BLaER1 treated with 17β-estradiol and CSF1 and Interleukin-3, amounts not matched to agents 10 nM and 100 nM (cell line): ENCODE data around the gene PRRC2B.

Source experiments
- H3K27ac ChIP-seq, 11 experiments: shearing (Covaris generic); formaldehyde crosslinking; 2 replicates each; pipeline ENCODE4 v1.8.1; 2022
- H3K27me3 ChIP-seq, 11 experiments: shearing (Covaris generic); formaldehyde crosslinking; 2 replicates each; pipeline ENCODE4 v1.8.1; 2022
- H3K36me3 ChIP-seq, 11 experiments: shearing (Covaris generic); formaldehyde crosslinking; 2 replicates each; pipeline ENCODE4 v1.8.1; 2022
- H3K4me1 ChIP-seq, 10 experiments: shearing (Covaris generic); formaldehyde crosslinking; 2 replicates each; pipeline ENCODE4 v1.8.1; 2022
- H3K4me2 ChIP-seq, 11 experiments: shearing (Covaris generic); formaldehyde crosslinking; 2 replicates each; pipeline ENCODE4 v1.8.1; 2022
- H3K4me3 ChIP-seq, 10 experiments: shearing (Covaris generic); formaldehyde crosslinking; 2 replicates each; pipeline ENCODE4 v1.8.1; 2022
- H3K9ac ChIP-seq, 11 experiments: shearing (Covaris generic); formaldehyde crosslinking; 2 replicates each; pipeline ENCODE4 v1.8.1; 2022
- H3K9me3 ChIP-seq, 11 experiments: shearing (Covaris generic); formaldehyde crosslinking; replicated peaks in 1 of 11; 2 replicates each; pipeline ENCODE4 v1.8.1; 2022
- H4K20me1 ChIP-seq, 11 experiments: shearing (Covaris generic); formaldehyde crosslinking; 2 replicates each; pipeline ENCODE4 v1.8.1; 2022
- Cebpa-rat ChIP-seq, 11 experiments: shearing (Covaris generic); IDR thresholded peaks; 2 replicates each; pipeline ENCODE4 v1.8.1; 2022

The PRRC2B gene

GRCh38 chr9:131492070-131492469 lies 98.2 kb downstream of the PRRC2B start:
- TF ChIP-seq Cebpa-rat (IDR thresholded peaks at IDR 0.05) = no peak
- H3K9ac ChIP-seq = no peak overlapping the region
- no peak overlapping the region for H3K27ac ChIP-seq
- no peak overlapping the region for H3K4me2 ChIP-seq
- no peaks in the 10 kb centered on the region for H3K27me3 ChIP-seq
- no peaks in the 10 kb centered on the region for H3K9me3 ChIP-seq
- peaks cover 81 to 100% (median 100%) of the 10 kb centered on the region in 11 experiments; a peak in 21 of 22 replicates for H4K20me1 ChIP-seq
- peaks cover 0 to 21% (median 17%) of the 10 kb centered on the region in 10 experiments; a peak in 15 of 20 replicates for H3K4me1 ChIP-seq
- H3K36me3 ChIP-seq = peaks cover 100% of the 10 kb centered on the region in 11 experiments
- H3K4me3 ChIP-seq = no peak overlapping the region

- Histone ChIP-seq H3K27ac (no peak overlapping the region), H3K4me3 (no peak overlapping the region), H3K27me3 (no peaks in the 10 kb centered on the region), H4K20me1 (peaks cover 83 to 100% (median 100%) of the 10 kb centered on the region in 11 experiments; a peak in 21 of 22 replicates), H3K9me3 (no peaks in the 10 kb centered on the region), H3K36me3 (peaks cover 100% of the 10 kb centered on the region in 11 experiments), H3K4me2 (no peak overlapping the region), H3K9ac (no peak overlapping the region), H3K4me1 (no peaks in the 10 kb centered on the region)
- no peak for TF ChIP-seq Cebpa-rat (IDR thresholded peaks at IDR 0.05)
Measured at GRCh38 chr9:131494296-131494870, 100.5 kb downstream of the PRRC2B start.

DNA sequence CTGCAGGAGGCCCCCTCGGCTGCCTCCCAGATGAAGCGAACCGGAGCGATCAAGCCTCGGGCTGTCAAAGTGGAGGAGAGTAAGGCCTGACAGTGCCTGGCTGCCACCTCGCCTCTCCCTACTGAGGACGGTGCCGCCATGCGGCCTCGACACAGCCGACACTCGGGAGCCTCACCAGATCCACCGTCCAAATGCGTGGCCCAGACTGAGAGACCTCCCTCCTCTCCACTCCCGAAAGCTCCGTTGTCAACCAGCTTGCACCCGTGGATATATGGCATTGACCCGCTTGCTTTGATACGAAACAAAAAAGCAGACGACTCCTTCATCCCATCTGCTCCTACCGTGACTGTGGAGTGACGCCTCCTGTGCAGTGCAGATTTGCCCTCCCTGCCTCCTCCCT lies 101.9 kb downstream of the PRRC2B start:
- H3K4me3 ChIP-seq = no peak overlapping the region
- no peak overlapping the region for H3K27ac ChIP-seq
- no peaks in the 10 kb centered on the region for H3K9me3 ChIP-seq
- H3K36me3 ChIP-seq = peaks cover 91 to 100% (median 98%) of the 10 kb centered on the region in 11 experiments
- peaks cover 0 to 8% (median under 1%) of the 10 kb centered on the region in 10 experiments; a peak in 6 of 20 replicates for H3K4me1 ChIP-seq
- H3K27me3 ChIP-seq = no peaks in the 10 kb centered on the region
- no peak for TF ChIP-seq Cebpa-rat (IDR thresholded peaks at IDR 0.05)
- peaks cover 72 to 100% (median 100%) of the 10 kb centered on the region in 11 experiments; a peak in 21 of 22 replicates for H4K20me1 ChIP-seq
- no peak overlapping the region for H3K4me2 ChIP-seq
- H3K9ac ChIP-seq = peak overlapping the region in 1 of 11 experiments; percentile 18; a peak in 1 of 22 replicates

DNA sequence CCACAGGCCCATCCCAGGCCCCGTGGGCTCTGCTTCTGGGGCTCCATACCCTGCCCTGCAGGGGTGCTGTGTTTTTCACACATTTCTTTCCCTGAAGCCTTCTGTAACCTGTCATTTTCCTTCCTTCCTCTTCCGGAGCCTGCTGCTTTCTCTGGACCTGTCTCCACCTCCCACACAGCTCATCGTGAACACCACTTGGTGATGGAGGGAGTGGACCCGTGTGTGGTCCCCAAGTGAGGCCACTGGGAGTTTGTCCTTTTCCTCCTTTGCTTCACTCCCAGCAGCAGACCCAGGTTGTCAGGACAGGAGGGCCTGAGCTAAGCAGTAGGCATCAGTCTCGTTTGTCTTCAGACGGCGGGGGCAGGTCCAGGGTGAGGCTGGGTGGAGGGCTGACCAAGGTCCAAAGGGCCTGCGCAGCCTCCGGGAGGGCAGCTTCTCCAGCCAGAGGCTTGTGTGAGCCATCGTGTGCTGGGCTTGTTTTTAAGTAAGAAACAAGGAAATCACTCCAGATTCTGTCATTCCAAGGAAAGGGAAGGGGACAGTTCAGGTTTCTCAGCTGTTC lies 103.0 kb downstream of the PRRC2B start:
- no peak for TF ChIP-seq Cebpa-rat (IDR thresholded peaks at IDR 0.05)
- no peak overlapping the region for H3K9ac ChIP-seq

DNA sequence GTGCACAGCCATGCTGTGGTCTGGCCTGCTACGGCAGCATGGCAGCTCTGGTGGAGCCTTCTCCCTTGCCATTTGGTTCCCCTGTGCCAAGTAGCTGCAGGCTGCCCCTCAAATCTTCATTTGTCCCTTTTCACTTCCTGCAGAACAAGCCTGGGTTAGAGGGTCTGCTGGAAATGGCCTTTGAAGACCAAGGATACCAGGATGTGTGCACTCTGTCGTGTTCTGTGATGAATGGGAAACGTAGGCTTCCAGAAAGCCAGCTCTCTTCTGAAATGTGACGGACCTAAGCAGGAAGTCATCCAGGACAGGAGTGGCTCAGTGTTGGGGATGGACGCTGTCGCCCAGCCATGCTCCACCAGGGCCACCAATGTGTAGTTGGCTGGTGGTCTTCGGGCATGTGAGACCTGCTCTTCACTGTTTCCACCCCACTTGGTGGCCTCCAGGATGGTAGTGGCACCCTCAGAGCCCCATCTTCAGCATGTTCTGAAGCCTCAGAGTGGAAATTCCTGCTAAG lies 105.4 kb downstream of the PRRC2B start:
- Histone ChIP-seq H3K27ac (no peak overlapping the region), H3K27me3 (no peaks in the 10 kb centered on the region), H3K4me3 (no peak overlapping the region), H3K4me1 (peaks cover 16 to 34% (median 25%) of the 10 kb centered on the region in 10 experiments), H3K36me3 (peaks cover 56 to 72% (median 63%) of the 10 kb centered on the region in 11 experiments), H3K9me3 (no peaks in the 10 kb centered on the region), H3K9ac (no peak overlapping the region), H4K20me1 (peaks cover 47 to 90% (median 86%) of the 10 kb centered on the region in 11 experiments; a peak in 21 of 22 replicates), H3K4me2 (no peak overlapping the region)
- no peak for TF ChIP-seq Cebpa-rat (IDR thresholded peaks at IDR 0.05)

More for the DNA sequence above, 103.0 kb downstream of the PRRC2B start:
- no peak overlapping the region for H3K4me3 ChIP-seq
- peaks cover under 1 to 17% (median 7%) of the 10 kb centered on the region in 10 experiments; a peak in 12 of 20 replicates for H3K4me1 ChIP-seq
- no peak overlapping the region for H3K27ac ChIP-seq
- no peaks in the 10 kb centered on the region for H3K9me3 ChIP-seq
- H3K36me3 ChIP-seq = peaks cover 80 to 96% (median 87%) of the 10 kb centered on the region in 11 experiments
- no peaks in the 10 kb centered on the region for H3K27me3 ChIP-seq
- no peak overlapping the region for H3K4me2 ChIP-seq
- H4K20me1 ChIP-seq = peaks cover 61 to 100% (median 100%) of the 10 kb centered on the region in 11 experiments; a peak in 21 of 22 replicates

DNA sequence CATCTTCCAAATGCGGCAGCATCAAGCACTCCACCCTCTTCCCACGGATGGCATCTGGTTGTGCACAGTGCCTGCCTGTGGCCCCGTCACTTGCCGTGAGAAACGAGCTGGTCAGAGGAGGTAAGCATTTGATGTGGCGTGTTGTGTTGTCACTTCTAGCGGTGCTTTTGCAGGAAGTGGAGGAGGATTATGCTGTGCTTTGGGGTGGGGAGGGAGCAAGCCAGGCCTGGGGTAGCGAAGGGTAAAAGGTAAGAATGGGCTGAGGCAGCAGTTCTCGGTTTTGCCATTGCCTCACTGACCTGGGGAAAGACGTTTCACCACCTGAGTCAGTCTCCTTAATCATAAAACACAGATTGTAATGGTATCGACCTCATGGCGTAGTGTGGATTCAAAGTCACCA lies 106.5 kb downstream of the PRRC2B start:
- no peak overlapping the region for H3K4me3 ChIP-seq
- no peaks in the 10 kb centered on the region for H3K9me3 ChIP-seq
- peaks cover 40 to 80% (median 75%) of the 10 kb centered on the region in 11 experiments; a peak in 21 of 22 replicates for H4K20me1 ChIP-seq
- H3K9ac ChIP-seq = no peak overlapping the region; a peak in 1 of 22 replicates
- no peak overlapping the region for H3K4me2 ChIP-seq
- peaks cover 18 to 37% (median 27%) of the 10 kb centered on the region in 10 experiments for H3K4me1 ChIP-seq
- H3K36me3 ChIP-seq = peaks cover 45 to 62% (median 52%) of the 10 kb centered on the region in 11 experiments
- no peaks in the 10 kb centered on the region for H3K27me3 ChIP-seq
- TF ChIP-seq Cebpa-rat (IDR thresholded peaks at IDR 0.05) = no peak
- 0 out of 22 replicates have a peak overlapping the region, but pooled peaks of 2 of the 11 experiments have one; percentile 6 to 26 for H3K27ac ChIP-seq

DNA sequence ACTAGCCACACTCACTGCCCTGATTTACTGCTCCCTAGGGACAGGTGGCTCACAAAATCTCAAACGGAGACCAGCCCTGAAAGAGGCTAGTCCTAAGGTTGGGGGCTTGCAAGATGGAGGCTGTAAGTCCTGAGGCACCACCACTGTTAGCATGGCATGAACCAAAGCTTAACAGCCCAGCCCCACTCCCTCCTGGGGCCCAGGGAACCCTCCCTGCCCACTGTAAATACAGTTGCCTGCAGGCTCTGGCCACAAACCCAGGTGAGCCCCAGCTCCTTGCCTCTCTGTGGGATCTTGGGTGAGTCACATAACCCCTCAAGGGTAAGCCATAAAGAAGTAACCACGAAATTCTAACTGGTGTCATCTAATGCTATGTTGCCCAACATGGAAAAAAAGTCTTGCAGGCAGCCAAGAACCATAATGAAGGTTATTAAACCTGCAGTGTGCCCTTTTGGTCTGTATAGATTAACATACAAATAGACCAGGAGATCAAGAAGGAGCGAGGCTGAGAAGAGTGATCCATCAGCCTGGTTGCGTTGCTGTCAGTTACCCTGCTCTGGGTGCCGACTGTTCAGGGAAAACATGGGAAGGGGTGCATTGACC lies 107.2 kb downstream of the PRRC2B start:
- no peaks in the 10 kb centered on the region for H3K9me3 ChIP-seq
- peaks cover 18 to 37% (median 27%) of the 10 kb centered on the region in 10 experiments for H3K4me1 ChIP-seq
- H3K36me3 ChIP-seq = peaks cover 39 to 55% (median 46%) of the 10 kb centered on the region in 11 experiments
- H3K27ac ChIP-seq = peak overlapping the region in 1 of 11 experiments; percentile 26; a peak in 1 of 22 replicates
- peaks cover 37 to 74% (median 69%) of the 10 kb centered on the region in 11 experiments; a peak in 21 of 22 replicates for H4K20me1 ChIP-seq
- no peak for TF ChIP-seq Cebpa-rat (IDR thresholded peaks at IDR 0.05)
- H3K9ac ChIP-seq = no peak overlapping the region; a peak in 1 of 22 replicates
- peak overlapping the region in 2 of 11 experiments; percentile 7 to 100; a peak in 2 of 22 replicates for H3K4me2 ChIP-seq
- H3K27me3 ChIP-seq = no peaks in the 10 kb centered on the region
- H3K4me3 ChIP-seq = no peak overlapping the region

DNA sequence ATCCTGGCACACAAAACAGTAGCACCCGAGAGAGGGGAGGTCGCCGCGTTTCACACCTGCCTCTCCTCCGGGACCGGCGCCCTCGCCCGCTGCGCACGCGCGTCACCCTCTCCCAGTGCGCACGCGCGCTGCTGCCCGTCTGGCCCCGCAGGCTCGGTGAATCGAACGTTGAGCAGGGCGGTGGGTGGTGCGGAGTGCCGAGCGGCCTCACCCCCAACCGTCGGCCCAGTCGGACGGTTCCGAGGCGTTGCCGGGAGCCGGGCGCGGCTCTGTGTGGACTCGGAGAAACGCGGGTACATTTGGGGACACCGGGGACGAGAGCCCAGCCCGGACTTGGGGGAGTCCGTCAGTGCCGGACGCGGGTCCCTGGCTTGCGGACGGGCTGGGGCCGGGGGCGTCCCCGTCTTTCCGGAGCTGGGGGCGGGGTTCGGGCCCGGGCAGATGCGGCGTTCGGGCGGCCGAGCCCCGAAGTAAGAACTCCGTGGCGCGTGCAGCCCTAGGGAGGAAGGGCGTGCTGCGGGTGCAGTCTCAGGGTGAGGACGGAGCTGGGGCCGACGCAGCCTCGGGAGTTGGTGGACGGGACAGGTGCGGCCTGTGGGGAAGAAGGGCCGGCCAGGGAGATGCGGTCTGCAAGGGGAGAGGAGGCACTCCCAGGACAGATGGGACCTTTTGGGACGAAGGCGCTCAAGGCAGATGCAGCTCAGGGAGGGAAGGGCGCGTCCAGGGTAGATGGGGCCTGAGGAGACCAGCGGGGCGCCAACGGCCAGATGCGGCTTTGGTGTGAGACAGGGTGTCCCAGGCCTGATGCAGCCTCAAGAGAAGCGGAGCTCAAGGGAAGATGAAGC lies 109.1 kb downstream of the PRRC2B start, which contains the start of gene POMT1:
Gene POMT1, plus strand, starts transcription at position 138 of the 845 bp plus-strand sequence. CDS start 1,301 bp downstream, outside the sequence.
- Histone ChIP-seq H3K4me1 (peaks cover 18 to 37% (median 27%) of the 10 kb centered on the region in 10 experiments), H3K9ac (peak within 1 kb of the TSS; percentile 79 to 92 (median 87)), H3K36me3 (peaks cover 32 to 54% (median 39%) of the 10 kb centered on the region in 11 experiments), H3K4me2 (peak within 1 kb of the TSS; percentile 90 to 100 (median 98)), H3K9me3 (no peaks in the 10 kb centered on the region), H3K27me3 (no peaks in the 10 kb centered on the region), H4K20me1 (peaks cover 17 to 59% (median 49%) of the 10 kb centered on the region in 11 experiments; a peak in 21 of 22 replicates), H3K4me3 (peak within 1 kb of the TSS; percentile 77 to 96 (median 86)), H3K27ac (peak within 1 kb of the TSS; percentile 72 to 84 (median 76))
- TF ChIP-seq Cebpa-rat (IDR thresholded peaks at IDR 0.05) = no peak
